ENCODE data around the gene SLC33A1. TPM values are rescaled to one million over a fixed set of nuclear protein-coding genes. Genes with fewer than 3 reads are reported as not detected.

The SLC33A1 gene
- total RNA-seq, 2 donors from 2014 or later = 30.0 to 39.5 TPM

Other genes with a start within 250 kb of the SLC33A1 start
- gene PLCH1, start 109.4 kb downstream of the SLC33A1 start, total RNA-seq = 1 to 10 TPM in 1 of 2 donors, under 1 TPM in 1; 0.14 to 1.1 TPM
- gene C3orf33, start 48.1 kb downstream of the SLC33A1 start, total RNA-seq = 1 to 10 TPM; 3.3 to 5.1 TPM
- gene GMPS, start 16.2 kb upstream of the SLC33A1 start, total RNA-seq = 100 to 1,000 TPM; 126 to 147 TPM

All from activated T-cell treated with anti-CD3 and anti-CD28 coated beads, Interleukin-2, amount 50 U/mL, for 72 hours (primary cell).